Measurements from ENCODE around the gene BLOC1S5.

Gene BLOC1S5

GRCh38 chr6:8063761-8064637 lies at the start of gene BLOC1S5:
TSS of gene BLOC1S5 (minus strand) at chr6:8064389. CDS start at chr6:8064376, 13 bp downstream.
- no peak for TF ChIP-seq ZNF274 (IDR thresholded peaks at IDR 0.05; ENCODE audit: low read depth, low read length)
- H3K4me3 ChIP-seq (ENCODE audit: low read length), result peak within 1 kb of the TSS; percentile 68

GRCh38 chr6:8113131-8113654 lies 49.0 kb upstream of the BLOC1S5 start:
- H3K4me3 ChIP-seq (ENCODE audit: low read length), result no peak overlapping the region
- TF ChIP-seq ZNF274 (IDR thresholded peaks at IDR 0.05; ENCODE audit: low read depth, low read length), result no peak

- H3K4me3 ChIP-seq (ENCODE audit: low read length), result no peak overlapping the region
- TF ChIP-seq ZNF274 (IDR thresholded peaks at IDR 0.05; ENCODE audit: low read depth, low read length), result no peak
Measured at GRCh38 chr6:8110725-8111124, 46.5 kb upstream of the BLOC1S5 start.

GRCh38 chr6:8110117-8110721 lies 46.0 kb upstream of the BLOC1S5 start:
- no peak for TF ChIP-seq ZNF274 (IDR thresholded peaks at IDR 0.05; ENCODE audit: low read depth, low read length)
- H3K4me3 ChIP-seq (ENCODE audit: low read length), result no peak overlapping the region

GRCh38 chr6:8108759-8109539 lies 44.8 kb upstream of the BLOC1S5 start:
- H3K4me3 ChIP-seq (ENCODE audit: low read length), result no peak overlapping the region
- no peak for TF ChIP-seq ZNF274 (IDR thresholded peaks at IDR 0.05; ENCODE audit: low read depth, low read length)

GRCh38 chr6:8108031-8108660 lies 44.0 kb upstream of the BLOC1S5 start:
- no peak overlapping the region for H3K4me3 ChIP-seq (ENCODE audit: low read length)
- TF ChIP-seq ZNF274 (IDR thresholded peaks at IDR 0.05; ENCODE audit: low read depth, low read length), result no peak

- no peak for TF ChIP-seq ZNF274 (IDR thresholded peaks at IDR 0.05; ENCODE audit: low read depth, low read length)
- no peak overlapping the region for H3K4me3 ChIP-seq (ENCODE audit: low read length)
Measured at GRCh38 chr6:8105791-8106190, 41.6 kb upstream of the BLOC1S5 start.

- no peak for TF ChIP-seq ZNF274 (IDR thresholded peaks at IDR 0.05; ENCODE audit: low read depth, low read length)
- H3K4me3 ChIP-seq (ENCODE audit: low read length), result no peak overlapping the region
Measured at GRCh38 chr6:8103726-8104125, 39.5 kb upstream of the BLOC1S5 start.

- no peak for TF ChIP-seq ZNF274 (IDR thresholded peaks at IDR 0.05; ENCODE audit: low read depth, low read length)
- peak within 1 kb of the TSS; percentile 97 for H3K4me3 ChIP-seq (ENCODE audit: low read length)
Measured at GRCh38 chr6:8102122-8102958, 38.2 kb upstream of the BLOC1S5 start, which contains the start of gene EEF1E1. TSS of gene EEF1E1 (minus strand) at chr6:8102548. CDS start at chr6:8102521, 27 bp downstream.

GRCh38 chr6:8100159-8100854 lies 36.1 kb upstream of the BLOC1S5 start:
- TF ChIP-seq ZNF274 (IDR thresholded peaks at IDR 0.05; ENCODE audit: low read depth, low read length), result no peak
- peak overlapping the region; percentile 8; the same call in 1 of the 2 replicates for H3K4me3 ChIP-seq (ENCODE audit: low read length)

GRCh38 chr6:8090650-8091049 lies 26.5 kb upstream of the BLOC1S5 start:
- no peak overlapping the region for H3K4me3 ChIP-seq (ENCODE audit: low read length)
- TF ChIP-seq ZNF274 (IDR thresholded peaks at IDR 0.05; ENCODE audit: low read depth, low read length), result no peak

- H3K4me3 ChIP-seq (ENCODE audit: low read length), result no peak overlapping the region
- no peak for TF ChIP-seq ZNF274 (IDR thresholded peaks at IDR 0.05; ENCODE audit: low read depth, low read length)
Measured at GRCh38 chr6:8088886-8089285, 24.7 kb upstream of the BLOC1S5 start.
